PC-9 (cell line): ENCODE measurements around the gene UTP4.

Experiments
- CTCF ChIP-seq: fragments of 200-600 bp; sonication (generic); conservative IDR thresholded peaks from 2 replicates; pipeline ENCODE4 v1.6.1; 2017; ENCODE audit warnings: mixed run types, antibody characterized with exemption, mild to moderate bottlenecking, moderate library complexity
- EZH2 ChIP-seq: fragments of 200-600 bp; sonication (generic); IDR thresholded peaks from 2 replicates; pipeline ENCODE4 v1.8.0; 2017; ENCODE audit warnings: antibody characterized with exemption, low read depth

- no peak for TF ChIP-seq EZH2
- TF ChIP-seq CTCF, result no peak
Measured at GRCh38 chr16:69166221-69166833, 33.9 kb downstream of the UTP4 start.
